KG1 (cell line): ENCODE measurements around the gene CNDP1.
"Not testable (repeated sequence)": the region's sequence is repeated elsewhere in the genome, so short reads cannot be mapped to it uniquely, and the experiment has no call there.

ENCODE experiments used
- DNase-seq: peaks from one replicate; lab custom pipeline; 2025; lab: John Stamatoyannopoulos, UW

CNDP1 gene

DNA sequence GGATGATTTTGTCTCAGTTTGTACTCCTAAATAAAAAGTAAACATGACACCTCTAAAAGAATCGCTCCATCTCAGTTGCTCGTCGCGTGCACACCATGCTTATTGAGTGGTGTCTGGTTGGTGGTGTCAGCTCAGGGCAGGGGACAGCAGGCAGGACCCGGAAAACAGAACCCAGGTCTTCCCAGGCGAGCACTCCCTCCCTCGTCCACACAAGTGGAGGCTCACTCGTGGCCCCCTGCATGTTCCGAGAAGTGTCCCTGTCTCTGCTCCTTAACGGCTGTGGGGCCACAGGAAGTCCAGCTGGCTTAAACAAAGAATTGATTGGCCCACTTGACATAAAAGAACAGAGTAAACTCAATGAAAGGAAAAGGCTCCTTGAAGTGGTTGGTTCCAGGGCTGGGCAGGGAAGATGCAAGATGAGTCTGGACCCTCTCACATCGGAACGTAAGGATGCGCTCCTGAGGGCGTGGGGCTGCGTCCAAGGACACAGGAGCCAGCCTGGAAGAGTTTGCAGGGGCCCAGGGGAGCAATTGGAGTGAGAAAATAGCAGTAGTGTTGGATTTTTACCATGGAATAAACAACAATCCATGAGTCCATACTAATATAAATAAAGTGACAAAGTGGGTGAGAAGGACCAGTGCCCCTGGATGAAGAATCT lies 13.1 kb upstream of the CNDP1 start:
- DNase-seq: no peak

GRCh38 chr18:74522635-74523548 lies 11.4 kb upstream of the CNDP1 start:
- DNase-seq: no peak

DNA sequence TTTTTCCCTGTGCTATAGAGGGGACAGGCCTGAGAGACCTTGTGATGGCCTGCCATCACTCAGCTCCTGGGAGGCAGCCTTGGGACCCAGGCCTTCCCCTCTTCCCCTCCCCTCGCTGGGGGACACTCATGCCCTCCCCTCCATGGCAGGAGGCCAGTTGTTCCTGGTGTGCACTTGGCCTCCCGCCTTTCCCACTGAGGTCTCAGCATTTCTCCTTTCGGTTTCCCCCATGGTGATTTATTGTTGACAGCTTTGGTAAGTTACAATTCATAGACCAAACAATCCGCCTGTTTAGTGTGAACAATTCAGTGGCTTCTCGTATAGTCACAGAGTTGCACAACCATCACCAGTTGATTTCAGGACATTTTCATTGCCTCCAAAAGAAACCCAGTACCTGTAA lies 10.2 kb upstream of the CNDP1 start:
- peak; percentile 29 for DNase-seq

- DNase-seq: not testable (repeated sequence)
These were observed 9.4 kb upstream of the CNDP1 start for GRCh38 chr18:74524915-74525314.

DNA sequence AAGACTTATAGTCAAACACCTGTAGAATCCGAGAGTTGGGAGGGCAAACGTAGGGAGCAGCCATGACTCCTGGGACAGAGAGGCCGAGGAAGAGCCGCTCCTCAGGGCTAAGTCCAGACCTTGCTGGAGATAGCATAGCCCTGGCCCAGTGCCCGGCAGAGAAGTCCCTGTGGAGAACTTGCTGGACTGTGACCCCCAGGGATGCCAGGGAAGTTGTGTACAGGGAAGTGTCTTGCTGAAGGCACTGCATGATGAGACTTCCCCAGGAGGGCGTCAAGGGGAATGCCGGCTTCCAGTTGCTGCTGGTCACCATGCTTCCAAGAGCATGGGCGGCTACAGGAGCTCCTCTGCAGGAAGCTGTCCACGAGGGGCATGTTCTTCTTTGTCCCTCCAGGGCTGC lies 8.6 kb upstream of the CNDP1 start:
- no peak for DNase-seq

GRCh38 chr18:74526488-74526887 lies 7.8 kb upstream of the CNDP1 start:
- DNase-seq: no peak

DNA sequence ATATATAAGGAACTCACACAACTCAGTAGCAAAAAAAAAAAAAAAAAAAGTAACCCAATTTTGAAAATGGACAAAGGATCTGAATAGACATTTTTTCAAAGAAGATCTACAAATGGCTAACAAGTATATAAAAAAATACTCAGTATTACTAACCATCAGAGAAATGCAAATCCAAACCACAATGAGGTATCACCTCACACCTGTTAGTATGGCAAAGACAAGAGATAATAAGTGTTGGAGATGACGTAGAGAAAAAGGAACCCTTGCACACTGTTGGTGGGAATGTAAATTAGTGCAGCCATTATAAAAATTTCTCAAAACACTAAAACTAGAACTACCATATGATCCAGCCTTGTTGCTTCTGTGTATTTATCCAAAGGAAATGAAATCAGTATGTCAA lies 5.8 kb upstream of the CNDP1 start:
- no peak for DNase-seq

DNA sequence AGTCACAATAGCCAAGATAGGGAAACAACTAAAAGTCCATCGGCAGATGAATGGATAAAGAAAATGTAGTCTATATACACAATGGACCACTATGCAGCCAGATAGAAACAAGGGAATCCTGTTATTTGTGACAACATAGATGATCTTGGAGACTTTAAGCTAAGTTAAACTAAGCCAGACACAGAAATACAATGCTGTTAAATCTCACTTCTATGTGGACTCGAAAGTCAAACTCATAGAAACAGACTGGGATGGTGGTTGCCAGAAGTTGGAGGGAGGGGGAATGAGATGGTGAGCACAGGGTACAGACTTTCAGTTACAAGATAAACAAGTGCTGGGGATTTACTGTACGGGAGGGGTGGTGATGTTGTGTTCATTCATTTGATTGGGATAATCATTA lies 5.4 kb upstream of the CNDP1 start:
- DNase-seq: no peak

GRCh38 chr18:74529378-74529777 lies 4.9 kb upstream of the CNDP1 start:
- DNase-seq: no peak

- no peak for DNase-seq
These were observed 4.3 kb upstream of the CNDP1 start for GRCh38 chr18:74529811-74530583.

GRCh38 chr18:74530584-74530862 lies 3.8 kb upstream of the CNDP1 start:
- DNase-seq: no peak

DNA sequence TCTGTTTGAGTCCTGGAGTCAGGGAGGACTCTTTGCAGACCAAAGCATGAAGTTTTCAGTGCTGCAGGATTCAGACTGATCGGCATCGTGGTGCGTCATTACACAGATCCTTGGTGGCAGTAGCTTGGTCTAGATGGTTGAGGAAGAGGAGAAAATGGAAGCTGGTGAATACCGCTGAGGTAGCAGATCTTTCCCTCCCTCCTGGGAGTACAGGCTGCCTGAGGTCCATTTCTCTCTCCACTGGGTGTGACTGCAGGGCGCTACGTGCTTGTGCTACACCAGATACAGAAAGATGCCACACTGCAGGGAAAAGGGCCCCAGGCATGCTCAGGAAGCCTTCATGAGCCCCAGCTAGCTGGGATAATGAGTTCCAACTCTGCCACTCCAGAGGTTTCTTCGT lies 3.3 kb upstream of the CNDP1 start:
- DNase-seq: no peak

GRCh38 chr18:74532511-74533025 lies 1.7 kb upstream of the CNDP1 start:
- DNase-seq: no peak

DNA sequence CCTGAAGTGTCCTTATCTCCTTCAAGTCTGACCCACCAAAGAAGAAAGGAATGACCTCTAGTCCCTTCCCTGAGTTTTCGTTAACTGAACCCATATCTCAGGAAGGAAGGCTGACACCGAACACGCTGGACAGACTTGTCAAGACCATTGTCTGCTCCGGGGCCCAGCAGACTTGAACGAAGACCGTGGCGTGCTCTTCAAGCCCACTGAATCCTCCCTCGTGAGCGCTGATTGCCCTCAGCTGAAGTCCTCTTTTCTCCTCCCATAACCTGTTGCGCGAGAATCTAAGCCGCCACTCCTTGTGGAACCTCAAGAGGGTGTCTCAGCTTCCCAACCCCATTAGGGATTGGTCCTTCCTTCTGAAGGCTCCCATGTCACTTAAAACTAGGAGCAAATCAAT lies 634 bp upstream of the CNDP1 start:
- no peak for DNase-seq

- DNase-seq: no peak
These were observed 815 bp downstream of the CNDP1 start for GRCh38 chr18:74534981-74535649.

GRCh38 chr18:74539289-74539688 lies 5.0 kb downstream of the CNDP1 start:
- no peak for DNase-seq

DNA sequence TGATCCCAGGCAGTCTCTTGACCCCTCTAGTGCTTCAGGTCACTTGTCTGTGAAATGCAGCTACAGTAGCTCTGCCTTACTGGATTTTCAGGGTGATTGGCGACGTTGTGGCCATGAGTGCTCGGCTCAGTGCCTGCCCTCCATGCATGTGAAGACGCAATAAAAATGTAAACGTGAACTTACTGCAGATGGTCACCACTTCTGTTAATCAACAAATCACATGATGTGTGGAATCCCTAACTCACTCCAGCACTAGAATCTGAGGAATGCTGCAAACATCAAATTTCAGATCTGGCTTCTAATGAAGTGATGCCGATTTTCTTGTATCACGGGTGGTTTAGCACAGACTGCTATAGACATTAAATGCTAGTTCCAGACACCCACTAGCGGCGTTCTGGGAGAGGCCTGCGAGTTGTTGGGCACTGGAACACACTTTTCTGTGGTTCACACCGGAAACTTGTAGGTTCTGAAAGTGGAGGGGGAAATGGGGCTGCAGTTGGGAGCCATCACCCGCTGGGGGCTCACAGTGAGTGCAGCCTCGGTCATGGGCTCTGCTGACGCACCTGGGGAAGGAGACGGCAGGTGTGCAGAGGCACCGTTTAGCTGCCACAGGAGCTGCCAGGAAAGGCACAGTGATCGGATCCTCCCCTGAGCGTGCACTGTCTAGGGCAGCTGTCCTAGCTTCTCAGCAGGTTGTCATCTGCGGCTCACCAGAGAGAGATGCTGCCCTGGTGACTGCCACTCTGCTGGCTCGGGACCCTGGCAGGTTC lies 6.5 kb downstream of the CNDP1 start:
- DNase-seq: no peak

- DNase-seq: no peak
These were observed 7.6 kb downstream of the CNDP1 start for GRCh38 chr18:74541703-74542555.

- DNase-seq: no peak
These were observed 10.6 kb downstream of the CNDP1 start for GRCh38 chr18:74544898-74545297.

- DNase-seq: no peak
These were observed 11.7 kb downstream of the CNDP1 start for GRCh38 chr18:74546007-74546406.
